Measurements from ENCODE around the gene CTCFL. TPM values are rescaled to one million over a fixed set of nuclear protein-coding genes. Genes with fewer than 3 reads are reported as not detected.

The CTCFL gene
- total RNA-seq, 1 donor from 2014 or later = not detected

- DNase-seq (ENCODE audit: low read depth in 2 of 2) = no peak
Measured at GRCh38 chr20:57560554-57561355, 35.8 kb upstream of the CTCFL start, which contains the start of gene PCK1. Gene PCK1 (plus strand): TSS chr20:57561110. CDS start chr20:57561412, 302 bp downstream.

- no peak for DNase-seq (ENCODE audit: low read depth in 2 of 2)
Measured at GRCh38 chr20:57559658-57560553, 35.0 kb upstream of the CTCFL start.

GRCh38 chr20:57559289-57559634, 34.3 kb upstream of the CTCFL start:
- no peak for DNase-seq (ENCODE audit: low read depth in 2 of 2)

- no peak for DNase-seq (ENCODE audit: low read depth in 2 of 2)
Measured at GRCh38 chr20:57558614-57559288, 33.8 kb upstream of the CTCFL start.

- no peak for DNase-seq (ENCODE audit: low read depth in 2 of 2)
Measured at GRCh38 chr20:57557926-57558613, 33.1 kb upstream of the CTCFL start.

GRCh38 chr20:57556980-57557274, 32.0 kb upstream of the CTCFL start:
- DNase-seq (ENCODE audit: low read depth in 2 of 2) = no peak

- DNase-seq (ENCODE audit: low read depth in 2 of 2) = no peak
Measured at GRCh38 chr20:57555457-57556184, 30.7 kb upstream of the CTCFL start.

- DNase-seq (ENCODE audit: low read depth in 2 of 2) = no peak
Measured at GRCh38 chr20:57553376-57554018, 28.6 kb upstream of the CTCFL start.

GRCh38 chr20:57552471-57552870, 27.5 kb upstream of the CTCFL start:
- DNase-seq (ENCODE audit: low read depth in 2 of 2) = no peak

GRCh38 chr20:57548177-57549058, 23.5 kb upstream of the CTCFL start:
- DNase-seq (ENCODE audit: low read depth in 2 of 2) = peak in 1 of 2 donors; percentile 4

- DNase-seq (ENCODE audit: low read depth in 2 of 2) = no peak
Measured at GRCh38 chr20:57546956-57547649, 22.2 kb upstream of the CTCFL start.

GRCh38 chr20:57545927-57546662, 21.2 kb upstream of the CTCFL start:
- DNase-seq (ENCODE audit: low read depth in 2 of 2) = no peak

- no peak for DNase-seq (ENCODE audit: low read depth in 2 of 2)
Measured at GRCh38 chr20:57544838-57545564, 20.1 kb upstream of the CTCFL start.

GRCh38 chr20:57543754-57544153, 18.8 kb upstream of the CTCFL start:
- no peak for DNase-seq (ENCODE audit: low read depth in 2 of 2)

GRCh38 chr20:57540890-57541580, 16.1 kb upstream of the CTCFL start:
- no peak for DNase-seq (ENCODE audit: low read depth in 2 of 2)

GRCh38 chr20:57539889-57540288, 14.9 kb upstream of the CTCFL start:
- no peak for DNase-seq (ENCODE audit: low read depth in 2 of 2)

GRCh38 chr20:57537822-57538221, 12.9 kb upstream of the CTCFL start:
- no peak for DNase-seq (ENCODE audit: low read depth in 2 of 2)
